ENCODE measurements around the gene GMCL2.
"Not testable (repeated sequence)": the region's sequence is repeated elsewhere in the genome, so short reads cannot be mapped to it uniquely, and the experiment has no call there.

Gene GMCL2

GRCh38 chr5:178205749-178206047 is 18.5 kb upstream of the GMCL2 start:
- DNase-seq (ENCODE audit: low spot score): no peak

DNA sequence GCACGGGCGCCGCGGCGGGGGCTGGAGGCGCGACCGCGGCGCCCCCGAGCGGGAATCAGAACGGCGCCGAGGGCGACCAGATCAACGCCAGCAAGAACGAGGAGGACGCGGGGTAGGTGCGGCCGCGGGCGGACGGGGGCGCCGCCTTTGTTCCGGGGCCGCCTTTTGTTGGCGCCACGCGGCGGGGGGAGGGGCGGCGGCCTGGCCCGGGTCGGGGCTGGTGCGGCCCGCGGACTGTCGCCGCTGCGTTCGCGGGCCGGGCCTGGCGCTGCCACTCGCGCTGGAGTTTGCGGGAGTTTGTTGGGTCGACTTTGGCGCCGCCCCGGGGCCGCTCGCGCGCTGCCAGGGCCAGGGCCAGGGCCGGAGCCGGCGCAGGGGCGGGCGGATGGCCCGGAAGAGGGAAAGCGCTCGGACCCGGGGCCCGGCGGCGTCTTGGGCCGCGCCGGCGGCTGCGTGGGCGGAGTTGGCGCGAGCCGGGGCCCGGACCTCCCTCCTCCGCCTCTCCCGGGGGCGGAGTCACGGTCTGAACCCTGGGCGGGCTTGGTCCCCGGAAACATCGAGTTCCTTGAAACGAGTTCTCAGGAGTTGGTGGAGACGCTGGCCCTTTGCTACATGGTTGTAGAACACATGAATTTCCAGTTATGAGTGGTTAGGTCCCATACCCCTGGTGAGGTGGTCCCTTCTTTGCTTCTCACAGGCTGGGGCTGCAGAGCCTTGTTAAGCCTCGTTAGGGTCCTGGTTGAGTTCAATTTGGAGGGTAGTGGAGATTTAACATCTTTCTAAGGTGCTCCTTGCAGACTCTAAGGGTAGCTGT is 18.0 kb upstream of the GMCL2 start:
- DNase-seq (ENCODE audit: low spot score): peak; percentile 95

DNA sequence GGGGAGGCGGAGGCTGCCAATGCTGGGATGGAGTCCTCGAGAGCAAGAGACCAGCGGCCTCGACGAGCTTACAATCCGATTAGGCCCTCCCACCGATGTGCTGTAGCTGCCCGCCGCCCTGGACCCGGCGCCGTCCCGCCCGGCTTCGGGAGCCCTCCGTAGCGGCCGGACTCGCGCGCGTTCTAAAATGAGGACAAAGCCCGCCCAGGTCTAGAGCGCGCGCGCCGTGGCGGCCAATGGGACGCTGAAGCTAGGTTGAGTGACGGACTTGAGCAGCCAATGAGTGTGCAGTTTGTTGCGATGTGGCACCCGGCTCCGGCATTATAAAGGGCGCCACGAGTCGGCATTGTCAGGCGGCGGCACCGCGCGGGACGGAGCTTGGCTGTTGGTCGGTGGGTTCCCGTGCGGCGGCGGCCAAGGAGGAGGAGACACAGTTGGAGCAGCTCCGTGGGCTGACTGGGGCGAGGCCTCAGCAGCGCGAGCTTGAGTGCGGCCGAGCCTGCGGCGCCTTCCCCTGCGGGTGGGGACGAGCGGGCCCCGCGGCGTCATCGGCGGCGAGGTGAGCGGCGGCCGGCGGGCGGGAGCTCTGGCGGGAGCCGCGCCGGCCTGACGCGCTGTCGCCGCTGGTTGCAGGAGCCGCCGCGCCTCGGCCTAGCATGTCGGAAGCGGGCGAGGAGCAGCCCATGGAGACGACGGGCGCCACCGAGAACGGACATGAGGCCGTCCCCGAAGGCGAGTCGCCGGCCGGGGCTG is 17.2 kb upstream of the GMCL2 start, which contains the start of gene HNRNPAB:
Gene HNRNPAB, plus strand, starts transcription at position 352 of the 753 bp plus-strand sequence. Its CDS starts 305 bp downstream, at position 657.
- peak; percentile 100 for DNase-seq (ENCODE audit: low spot score)

- no peak for DNase-seq (ENCODE audit: low spot score)
These were observed 16.6 kb upstream of the GMCL2 start for GRCh38 chr5:178203670-178204181.

- DNase-seq (ENCODE audit: low spot score): no peak
These were observed 15.4 kb upstream of the GMCL2 start for GRCh38 chr5:178202541-178202940.

GRCh38 chr5:178201927-178202235 is 14.7 kb upstream of the GMCL2 start:
- DNase-seq (ENCODE audit: low spot score): no peak

DNA sequence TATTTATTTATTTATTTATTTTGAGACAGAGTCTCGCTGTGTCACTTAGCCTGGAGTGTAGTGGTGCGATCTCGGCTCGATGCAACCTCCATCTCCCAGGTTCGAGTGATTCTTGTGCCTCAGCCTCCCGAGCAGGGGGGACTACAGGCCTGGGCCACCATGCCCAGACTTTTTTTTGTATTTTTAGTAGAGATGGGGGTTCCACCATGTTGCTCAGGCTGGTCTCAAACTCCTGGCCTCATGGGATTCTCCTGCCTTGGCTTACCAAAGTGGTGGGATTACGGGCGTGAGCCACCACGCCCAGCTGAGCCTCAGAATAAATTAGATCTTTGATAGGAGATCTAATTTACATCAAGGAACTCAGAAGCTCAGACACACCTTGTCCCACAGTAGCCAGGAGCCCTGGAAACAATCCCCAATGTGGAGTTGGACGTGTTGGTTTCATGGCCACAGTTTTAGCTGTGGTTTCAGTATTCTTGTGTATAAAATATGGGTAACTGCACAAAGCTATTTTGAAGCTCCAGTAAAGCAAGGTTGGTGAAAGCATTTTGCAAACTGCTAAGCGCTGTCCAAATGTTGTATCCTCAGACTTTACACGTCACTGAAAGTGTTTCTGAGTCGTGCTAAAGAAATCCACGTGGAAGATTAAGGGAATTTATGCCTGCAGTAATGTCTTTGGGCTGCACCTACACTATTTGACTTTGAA is 14.2 kb upstream of the GMCL2 start:
- DNase-seq (ENCODE audit: low spot score): no peak

- DNase-seq (ENCODE audit: low spot score): no peak
These were observed 12.6 kb upstream of the GMCL2 start for GRCh38 chr5:178199581-178200434.

- no peak for DNase-seq (ENCODE audit: low spot score)
These were observed 11.5 kb upstream of the GMCL2 start for GRCh38 chr5:178198706-178199105.

DNA sequence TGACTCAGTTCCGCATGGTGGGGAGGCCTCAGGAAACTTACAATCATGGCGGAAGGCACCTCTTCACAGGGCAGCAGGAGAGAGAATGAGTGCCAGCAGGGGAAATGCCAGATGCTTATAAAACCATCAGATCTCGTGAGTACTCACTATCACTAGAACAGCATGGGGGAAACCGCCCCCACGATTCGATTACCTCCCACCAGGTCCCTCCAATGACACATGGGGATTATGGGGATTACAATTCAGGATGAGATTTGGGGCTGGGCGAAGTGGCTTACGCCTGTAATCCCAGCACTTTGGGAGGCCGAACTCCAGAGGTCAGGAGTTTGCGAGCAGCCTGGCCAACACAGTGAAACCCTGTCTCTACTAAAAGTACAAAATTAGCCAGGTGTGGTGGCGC is 11.0 kb upstream of the GMCL2 start:
- DNase-seq (ENCODE audit: low spot score): not testable (repeated sequence)

DNA sequence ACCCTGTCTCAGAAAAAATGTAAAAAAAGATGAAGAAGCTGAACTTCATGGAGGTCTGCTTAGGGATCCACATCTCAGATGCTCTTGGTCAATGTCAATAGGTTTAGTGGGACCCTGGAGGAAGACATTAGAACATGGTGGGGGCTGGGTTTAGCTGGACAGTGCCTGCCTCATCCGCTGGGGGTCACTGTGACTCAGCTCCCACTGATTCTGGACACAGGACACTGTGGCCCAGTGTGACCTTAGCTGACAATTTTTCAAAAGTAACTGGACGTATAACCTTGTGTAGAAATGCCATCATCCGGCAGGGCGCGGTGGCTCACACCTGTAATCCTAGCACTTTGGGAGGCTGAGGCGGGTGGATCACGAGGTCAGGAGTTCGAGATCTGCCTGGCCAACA is 9.8 kb upstream of the GMCL2 start:
- no peak for DNase-seq (ENCODE audit: low spot score)

DNA sequence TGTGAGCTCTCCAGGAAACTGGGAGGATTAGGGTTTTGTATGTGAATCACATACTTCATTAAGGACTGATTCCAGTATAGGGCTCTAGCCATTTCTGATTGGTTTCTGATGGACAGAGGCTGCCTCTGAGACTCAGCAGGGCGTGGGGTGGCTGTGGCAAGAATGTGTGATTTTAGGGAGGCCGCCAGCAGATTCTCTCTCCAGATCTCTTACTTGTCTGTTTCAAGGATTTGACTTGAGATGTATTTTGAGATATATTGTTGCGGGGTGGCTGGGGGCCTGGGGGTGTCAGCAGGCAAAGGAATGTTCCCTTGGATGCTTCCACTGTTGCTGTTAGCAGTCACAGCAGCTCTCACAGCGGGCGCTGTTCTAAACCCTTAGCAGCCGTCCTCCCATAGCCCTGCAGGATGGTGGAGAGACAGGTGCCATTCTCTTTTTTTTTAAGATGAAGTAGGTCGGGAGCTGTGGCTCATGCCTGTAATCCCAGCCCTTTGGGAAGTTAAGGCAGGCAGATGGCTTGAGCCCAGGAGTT is 9.2 kb upstream of the GMCL2 start:
- DNase-seq (ENCODE audit: low spot score): no peak

DNA sequence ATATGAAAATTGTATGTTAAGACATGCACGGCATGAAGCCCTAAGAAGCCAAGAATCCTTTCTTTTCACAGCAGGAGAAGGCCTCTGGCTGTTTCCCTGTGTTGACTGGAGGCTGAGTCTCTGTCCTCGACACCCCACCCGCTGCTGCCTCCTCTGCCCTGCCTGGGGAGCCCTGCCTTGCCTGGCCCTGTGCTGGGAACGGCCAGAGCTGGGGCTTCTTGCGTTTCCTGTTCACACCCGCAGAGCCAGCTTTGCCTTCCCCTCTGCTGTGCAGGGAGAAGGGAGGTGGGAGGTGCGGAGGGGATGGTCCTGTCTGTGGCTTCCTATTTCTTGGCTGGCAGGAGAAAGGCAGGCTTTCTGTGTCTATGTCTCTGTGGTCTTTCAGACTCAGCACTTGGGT is 6.9 kb upstream of the GMCL2 start:
- DNase-seq (ENCODE audit: low spot score): no peak

- no peak for DNase-seq (ENCODE audit: low spot score)
These were observed 6.2 kb upstream of the GMCL2 start for GRCh38 chr5:178193251-178193809.

DNA sequence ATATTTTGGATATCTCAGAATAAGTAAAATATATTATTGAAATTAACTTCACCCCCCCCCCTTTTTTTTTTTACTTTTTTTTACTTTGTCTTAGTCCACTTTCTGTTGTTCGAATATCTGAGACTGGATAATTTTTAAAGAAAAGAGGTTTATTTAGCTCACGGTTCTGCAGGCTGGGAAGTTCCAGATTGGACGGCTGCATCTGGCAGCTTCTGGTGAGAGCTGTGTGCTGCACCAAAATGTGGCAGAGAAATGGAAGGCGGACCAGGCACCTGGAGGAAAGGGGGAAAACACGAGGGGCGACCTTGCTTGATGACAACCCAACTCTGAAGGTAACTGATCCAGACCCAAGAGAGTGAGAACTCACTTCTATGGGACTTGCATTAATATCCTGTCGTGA is 5.6 kb upstream of the GMCL2 start:
- no peak for DNase-seq (ENCODE audit: low spot score)

- no peak for DNase-seq (ENCODE audit: low spot score)
These were observed 5.1 kb upstream of the GMCL2 start for GRCh38 chr5:178192244-178192643.

DNA sequence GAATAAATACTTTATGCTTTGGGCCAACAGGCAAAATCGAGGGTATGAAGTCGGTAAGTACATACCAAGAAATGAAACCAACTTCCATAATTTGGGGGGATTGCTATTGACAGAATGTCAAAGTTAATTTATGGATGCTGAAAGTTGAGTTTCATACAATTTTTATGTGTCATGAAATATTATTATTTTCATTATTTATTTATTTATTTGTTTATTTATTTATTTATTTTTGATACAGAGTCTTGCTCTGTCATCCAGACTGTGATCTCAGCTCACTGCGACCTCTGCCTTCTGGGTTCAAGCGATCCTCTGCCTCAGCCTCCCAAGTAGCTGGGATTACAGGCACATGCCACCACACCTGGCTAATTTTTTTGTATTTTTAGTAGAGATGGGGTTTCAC is 4.5 kb upstream of the GMCL2 start:
- no peak for DNase-seq (ENCODE audit: low spot score)

DNA sequence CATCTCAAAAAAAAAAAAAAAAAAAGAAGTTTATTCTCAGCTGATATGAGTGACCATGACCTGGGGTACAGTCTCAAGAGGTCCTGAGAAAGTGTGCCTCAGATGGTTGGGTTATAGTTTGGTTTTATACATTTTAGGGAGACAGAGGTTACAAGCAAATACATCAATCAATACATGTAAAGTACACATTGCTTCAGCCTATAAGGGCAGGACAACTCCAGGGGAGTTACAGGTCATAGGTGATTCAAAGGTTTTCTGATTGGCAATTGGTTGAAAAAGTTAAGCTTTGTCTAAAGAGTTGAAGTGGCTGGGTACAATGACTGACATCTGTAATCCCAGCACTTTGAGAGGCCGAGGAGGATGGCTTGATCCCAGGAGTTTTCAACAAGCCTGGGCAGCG is 2.3 kb upstream of the GMCL2 start:
- DNase-seq (ENCODE audit: low spot score): no peak

DNA sequence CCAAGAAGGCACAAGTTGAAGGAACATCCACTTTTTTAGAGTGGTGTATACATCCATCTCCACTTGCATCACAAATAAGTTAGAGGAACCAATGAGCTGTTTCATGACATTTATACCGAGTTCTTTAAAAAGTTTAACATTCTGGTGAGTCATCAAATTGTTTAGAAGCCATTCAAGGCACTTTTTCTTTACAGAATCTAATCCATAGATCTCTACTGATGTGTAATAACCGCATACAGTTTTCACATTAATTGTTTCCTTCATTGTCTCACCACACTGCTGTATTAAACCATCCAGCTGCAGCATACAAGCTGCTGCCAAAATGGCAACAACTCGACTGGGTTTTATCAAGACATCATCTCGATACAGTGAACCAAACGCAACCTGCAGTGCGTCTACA is 744 bp downstream of the GMCL2 start:
- DNase-seq (ENCODE audit: low spot score): no peak

GRCh38 chr5:178182158-178182876 is 4.9 kb downstream of the GMCL2 start:
- DNase-seq (ENCODE audit: low spot score): no peak
